ENCODE results near the gene PDE1C.

Gene PDE1C

GRCh38 chr7:31761646-31762045 is 308.6 kb downstream of the PDE1C start:
- no peak for DNase-seq (ENCODE audit: extremely low spot score)

DNA sequence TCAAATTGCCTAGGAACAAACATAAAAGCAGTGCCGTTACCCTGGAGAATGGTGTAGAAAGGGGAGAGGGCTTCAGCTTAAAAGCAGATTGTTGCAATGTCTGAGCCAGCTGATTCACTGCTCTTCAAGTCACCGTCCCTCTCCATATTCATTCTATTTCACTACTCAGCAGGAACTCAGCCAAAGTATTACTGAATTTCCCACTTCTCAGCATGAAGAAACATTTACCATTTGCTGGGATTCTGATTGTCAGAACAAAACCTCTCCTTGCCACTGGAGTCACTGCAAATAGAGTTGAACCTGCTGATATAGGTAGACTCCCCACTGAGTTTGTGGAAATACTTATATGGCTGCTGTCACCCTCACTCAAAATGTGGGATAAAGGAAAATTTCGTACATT is 311.5 kb downstream of the PDE1C start:
- ChIA-PET CTCF (no interaction called here), POLR2A (no interaction called here)
- DNase-seq (ENCODE audit: extremely low spot score), result no peak
- no peak for TF ChIP-seq SP1 (IDR thresholded peaks at IDR 0.05)
- TF ChIP-seq PKNOX1 (IDR thresholded peaks at IDR 0.05), result no peak
- no peak for TF ChIP-seq FOXK2 (IDR thresholded peaks at IDR 0.05)
- no peak for TF ChIP-seq TARDBP (IDR thresholded peaks at IDR 0.05)
- no peak for TF ChIP-seq ELF4 (IDR thresholded peaks at IDR 0.05)
- TF ChIP-seq LEF1 (IDR thresholded peaks at IDR 0.05; ENCODE audit: borderline replicate concordance), result no peak
- TF ChIP-seq HDGF (IDR thresholded peaks at IDR 0.05; ENCODE audit: borderline replicate concordance), result no peak
- no peak for TF ChIP-seq BHLHE40 (IDR thresholded peaks at IDR 0.05; ENCODE audit: borderline replicate concordance)
- TF ChIP-seq ZNF384 (IDR thresholded peaks at IDR 0.05), result no peak
- no peak for TF ChIP-seq FOXM1 (IDR thresholded peaks at IDR 0.05; ENCODE audit: borderline replicate concordance)
- TF ChIP-seq NFRKB (IDR thresholded peaks at IDR 0.05), result no peak

More at GRCh38 chr7:31761646-31762045, 308.6 kb downstream of the PDE1C start:
- CTCF ChIA-PET, result no interaction called here
- no peak for TF ChIP-seq PKNOX1 (IDR thresholded peaks at IDR 0.05)
- no peak for TF ChIP-seq ZNF384 (IDR thresholded peaks at IDR 0.05)
- TF ChIP-seq FOXK2 (IDR thresholded peaks at IDR 0.05), result no peak
- TF ChIP-seq LEF1 (IDR thresholded peaks at IDR 0.05; ENCODE audit: borderline replicate concordance), result no peak
- no peak for TF ChIP-seq L3MBTL2 (conservative IDR thresholded peaks at IDR 0.05)
- TF ChIP-seq BHLHE40 (IDR thresholded peaks at IDR 0.05; ENCODE audit: borderline replicate concordance), result no peak
- no peak for TF ChIP-seq FOXA1 (IDR thresholded peaks at IDR 0.05)
- TF ChIP-seq ARNT (IDR thresholded peaks at IDR 0.05), result no peak
- no peak for TF ChIP-seq FOXM1 (IDR thresholded peaks at IDR 0.05; ENCODE audit: borderline replicate concordance)
- TF ChIP-seq HDGF (IDR thresholded peaks at IDR 0.05; ENCODE audit: borderline replicate concordance), result no peak
- TF ChIP-seq ELF4 (IDR thresholded peaks at IDR 0.05), result no peak
- TF ChIP-seq SUZ12 (IDR thresholded peaks at IDR 0.05), result no peak
- no peak for TF ChIP-seq TARDBP (IDR thresholded peaks at IDR 0.05)
- TF ChIP-seq NFRKB (IDR thresholded peaks at IDR 0.05), result no peak
- no peak for TF ChIP-seq CTBP1 (IDR thresholded peaks at IDR 0.05; ENCODE audit: borderline replicate concordance)
- no peak for TF ChIP-seq SP1 (IDR thresholded peaks at IDR 0.05)
- POLR2A ChIA-PET, result no interaction called here

GRCh38 chr7:31751726-31752125 is 318.5 kb downstream of the PDE1C start:
- ChIA-PET CTCF (no interaction called here), POLR2A (no interaction called here)
- DNase-seq (ENCODE audit: extremely low spot score), result no peak
- no peak for TF ChIP-seq NFRKB (IDR thresholded peaks at IDR 0.05)

DNA sequence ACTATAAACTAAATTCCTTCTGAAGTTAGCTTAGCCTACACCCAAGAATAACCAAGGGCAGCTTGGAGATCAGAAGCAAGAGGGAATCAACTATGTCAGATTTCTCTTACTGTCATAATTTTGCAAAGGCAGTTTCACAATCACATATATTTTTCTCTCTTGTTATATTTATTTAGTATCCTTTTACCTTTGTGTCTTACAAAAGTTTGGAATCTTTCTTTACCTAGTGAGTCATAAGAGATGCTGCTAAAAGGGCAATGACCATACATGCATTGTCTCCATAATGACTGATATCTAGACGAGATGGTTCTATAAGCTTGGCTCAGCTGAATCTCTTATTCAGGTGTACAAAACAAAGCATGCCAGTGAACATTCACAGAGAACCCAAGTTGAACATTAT is 322.1 kb downstream of the PDE1C start:
- DNase-seq (ENCODE audit: extremely low spot score), result no peak
- POLR2A ChIA-PET, result no interaction called here
- CTCF ChIA-PET, result interaction anchor here (0.8 kb wide), 1 partner anchor 456 kb away, joined by 4 read pairs; no protein-coding TSS in a partner anchor
- TF ChIP-seq CTBP1 (IDR thresholded peaks at IDR 0.05; ENCODE audit: borderline replicate concordance) (no peak), FOXM1 (IDR thresholded peaks at IDR 0.05; ENCODE audit: borderline replicate concordance) (no peak), FOXA1 (IDR thresholded peaks at IDR 0.05) (no peak), LEF1 (IDR thresholded peaks at IDR 0.05; ENCODE audit: borderline replicate concordance) (no peak), FOXK2 (IDR thresholded peaks at IDR 0.05) (no peak), BHLHE40 (IDR thresholded peaks at IDR 0.05; ENCODE audit: borderline replicate concordance) (no peak), L3MBTL2 (conservative IDR thresholded peaks at IDR 0.05) (no peak), ARNT (IDR thresholded peaks at IDR 0.05) (no peak), SUZ12 (IDR thresholded peaks at IDR 0.05) (no peak), PKNOX1 (IDR thresholded peaks at IDR 0.05) (no peak), ELF4 (IDR thresholded peaks at IDR 0.05) (no peak), SP1 (IDR thresholded peaks at IDR 0.05) (no peak), TARDBP (IDR thresholded peaks at IDR 0.05) (no peak), NFRKB (IDR thresholded peaks at IDR 0.05) (no peak), ZNF384 (IDR thresholded peaks at IDR 0.05) (no peak), HDGF (IDR thresholded peaks at IDR 0.05; ENCODE audit: borderline replicate concordance) (no peak)

DNA sequence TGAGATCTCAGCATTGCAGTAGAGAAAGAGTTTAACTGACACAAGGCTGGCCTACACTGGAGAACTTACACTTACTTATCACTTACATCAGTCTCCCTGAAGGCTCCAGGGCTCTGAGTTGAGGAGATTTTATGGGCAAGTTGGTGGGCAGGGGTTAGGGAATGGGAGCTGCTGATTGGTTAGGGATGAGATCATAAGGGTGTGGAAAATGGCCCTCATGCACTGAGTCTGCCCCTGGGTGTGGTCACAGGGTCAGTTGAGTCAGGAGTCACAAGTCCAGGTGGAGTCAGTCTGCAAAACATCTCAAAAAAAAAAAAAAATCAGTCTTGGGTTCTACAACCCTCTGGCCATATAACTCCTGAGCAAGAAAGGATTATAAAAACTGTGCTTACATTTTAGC is 322.7 kb downstream of the PDE1C start:
- ChIA-PET CTCF (interaction anchor here (0.8 kb wide), 1 partner anchor 457 kb away, joined by 4 read pairs; no protein-coding TSS in a partner anchor), POLR2A (no interaction called here)
- TF ChIP-seq LEF1 (IDR thresholded peaks at IDR 0.05; ENCODE audit: borderline replicate concordance) (no peak), SP1 (IDR thresholded peaks at IDR 0.05) (no peak), HDGF (IDR thresholded peaks at IDR 0.05; ENCODE audit: borderline replicate concordance) (no peak), CTBP1 (IDR thresholded peaks at IDR 0.05; ENCODE audit: borderline replicate concordance) (no peak), FOXM1 (IDR thresholded peaks at IDR 0.05; ENCODE audit: borderline replicate concordance) (no peak), ELF4 (IDR thresholded peaks at IDR 0.05) (no peak), FOXA1 (IDR thresholded peaks at IDR 0.05) (no peak), ARNT (IDR thresholded peaks at IDR 0.05) (no peak)

GRCh38 chr7:31744294-31744874 is 325.8 kb downstream of the PDE1C start:
- DNase-seq (ENCODE audit: extremely low spot score), result peak; percentile 49
- ChIA-PET POLR2A (no interaction called here), CTCF (interaction anchor here (0.6 to 2.4 kb wide), 6 partner anchors 420 to 465 kb away, joined by 3 to 8 read pairs (median 4); no protein-coding TSS in a partner anchor)
- no peak for TF ChIP-seq LEF1 (IDR thresholded peaks at IDR 0.05; ENCODE audit: borderline replicate concordance)
- TF ChIP-seq BHLHE40 (IDR thresholded peaks at IDR 0.05; ENCODE audit: borderline replicate concordance), result no peak
- TF ChIP-seq ZNF384 (IDR thresholded peaks at IDR 0.05), result no peak
- TF ChIP-seq NFRKB (IDR thresholded peaks at IDR 0.05), result no peak
- TF ChIP-seq SP1 (IDR thresholded peaks at IDR 0.05), result no peak
- no peak for TF ChIP-seq TARDBP (IDR thresholded peaks at IDR 0.05)
- no peak for TF ChIP-seq L3MBTL2 (conservative IDR thresholded peaks at IDR 0.05)
- no peak for TF ChIP-seq FOXA1 (IDR thresholded peaks at IDR 0.05)
- TF ChIP-seq FOXM1 (IDR thresholded peaks at IDR 0.05; ENCODE audit: borderline replicate concordance), result no peak

More for the DNA sequence above, 322.7 kb downstream of the PDE1C start:
- no peak for DNase-seq (ENCODE audit: extremely low spot score)
